ENCODE data around the gene PBXIP1.

- TF ChIP-seq CTCF (IDR thresholded peaks at IDR 0.05; ENCODE audit: borderline replicate concordance, extremely low read depth, low read length, poor library complexity, severe bottlenecking) (no peak), EZH2 (IDR thresholded peaks at IDR 0.05; ENCODE audit: borderline replicate concordance, low read depth, low read length, severe bottlenecking) (no peak)
Observed at GRCh38 chr1:154967331-154967950, 11.5 kb upstream of the PBXIP1 start.

Measured in DND-41 (cell line).